IMR-90 (cell line): Measurements from ENCODE around the gene FGF12. TPM values are rescaled to one million over a fixed set of nuclear protein-coding genes. Genes with fewer than 3 reads are reported as not detected.

Experiments used
- ATAC-seq: fragments of 200-7000 bp; cut with Tn5 transposase; 2 replicates; pipeline ENCODE4 v1.9.1; 2020; ENCODE audit warnings: low read depth, mild to moderate bottlenecking, moderate library complexity
- BruUV-seq: library from RNA; stranded (reverse); fragments of 400-500 nt; replicated peaks from 2 replicates; lab custom pipeline; 2021; lab: Mats Ljungman, UMichigan
- CTCF ChIA-PET: fragments of 300-600 bp; formaldehyde crosslinking; extraction: SDS; loops from one replicate; lab custom pipeline; 2021; ENCODE audit warnings: antibody characterized with exemption; lab: Yijun Ruan, JAX
- POLR2A ChIA-PET: fragments of 300-600 bp; sonication (Branson Sonifier 250); formaldehyde crosslinking; loops from one replicate; lab custom pipeline; 2022; ENCODE audit warnings: antibody characterized with exemption; ENCODE audit not compliant: unreplicated experiment; lab: Charles Lee
- DNase-seq: peaks from one replicate; pipeline ENCODE4 v3.0.0; 2013
- H2AFZ ChIP-seq: replicated peaks from 2 replicates; pipeline ENCODE3; 2013; ENCODE audit warnings: low read length, mild to moderate bottlenecking; ENCODE audit not compliant: poor library complexity
- H2AK5ac ChIP-seq: 2 replicates; pipeline ENCODE4 v1.6.1; 2013; ENCODE audit warnings: low read depth, low read length, inconsistent platforms
- H2AK9ac ChIP-seq: replicated peaks from 2 replicates; pipeline ENCODE3; 2013; ENCODE audit warnings: mild to moderate bottlenecking, low read depth, low read length, moderate library complexity; ENCODE audit not compliant: poor library complexity
- H2BK120ac ChIP-seq: 2 replicates; pipeline ENCODE4 v1.6.1; 2013; ENCODE audit warnings: low read depth, low read length, inconsistent platforms
- H2BK15ac ChIP-seq: 3 replicates; pipeline ENCODE4 v1.6.1; 2013; ENCODE audit warnings: low read depth, low read length, inconsistent platforms
- H2BK20ac ChIP-seq: 2 replicates; pipeline ENCODE4 v1.6.1; 2013; ENCODE audit warnings: low read depth, mild to moderate bottlenecking, inconsistent platforms, low read length, moderate library complexity
- H2BK5ac ChIP-seq: 2 replicates; pipeline ENCODE4 v1.6.1; 2013; ENCODE audit warnings: mild to moderate bottlenecking, low read depth, low read length, inconsistent platforms; ENCODE audit not compliant: poor library complexity, severe bottlenecking
- H3K14ac ChIP-seq: replicated peaks from 2 replicates; pipeline ENCODE4 v1.6.1; 2013; ENCODE audit warnings: low read depth, low read length, inconsistent platforms
- H3K18ac ChIP-seq: 2 replicates; pipeline ENCODE4 v1.6.1; 2013; ENCODE audit warnings: low read depth, low read length, control low read depth
- H3K23ac ChIP-seq: 2 replicates; pipeline ENCODE4 v1.6.1; 2013; ENCODE audit warnings: low read depth, low read length, inconsistent platforms
- H3K27ac ChIP-seq: 2 replicates; pipeline ENCODE4 v1.5.1; 2013; ENCODE audit warnings: mild to moderate bottlenecking, control low read depth, low read length; ENCODE audit not compliant: insufficient read depth
- H3K27me3 ChIP-seq: 2 replicates; pipeline ENCODE4 v1.6.1; 2013; ENCODE audit warnings: low read length; ENCODE audit not compliant: control insufficient read depth, insufficient read depth
- H3K36me3 ChIP-seq: 2 replicates; pipeline ENCODE4 v1.6.1; 2013; ENCODE audit warnings: low read length, mixed read lengths; ENCODE audit not compliant: control insufficient read depth, insufficient read depth
- H3K4ac ChIP-seq: 2 replicates; pipeline ENCODE4 v1.6.1; 2013; ENCODE audit warnings: low read depth, low read length, inconsistent platforms
- H3K4me1 ChIP-seq: 2 replicates; pipeline ENCODE4 v1.6.1; 2013; ENCODE audit warnings: low read length, mixed read lengths; ENCODE audit not compliant: control insufficient read depth, insufficient read depth
- H3K4me2 ChIP-seq: 2 replicates; pipeline ENCODE4 v1.6.1; 2013; ENCODE audit warnings: low read depth, mild to moderate bottlenecking, control low read depth, low read length, moderate library complexity
- H3K4me3 ChIP-seq: 2 replicates; pipeline ENCODE4 v1.5.1; 2013; ENCODE audit warnings: low read depth, mild to moderate bottlenecking, control low read depth, low read length, moderate library complexity; ENCODE audit not compliant: insufficient read depth
- H3K56ac ChIP-seq: 2 replicates; pipeline ENCODE4 v1.6.1; 2013; ENCODE audit warnings: low read length, inconsistent platforms; ENCODE audit not compliant: insufficient read depth; ENCODE audit errors: extremely low read depth
- H3K79me1 ChIP-seq, 2 experiments: 2 replicates each; pipeline ENCODE4 v1.6.1; 2013; ENCODE audit warnings: low read length in 2 of 2, inconsistent platforms in 1 of 2, low read depth in 1 of 2
- H3K9ac ChIP-seq: 2 replicates; pipeline ENCODE4 v1.6.1; 2013; ENCODE audit warnings: low read depth, low read length, control low read depth
- H3K9me1 ChIP-seq: 2 replicates; pipeline ENCODE4 v1.6.1; 2013; ENCODE audit warnings: low read length, inconsistent platforms; ENCODE audit not compliant: insufficient read depth
- H3K9me3 ChIP-seq: 2 replicates; pipeline ENCODE4 v1.6.1; 2013; ENCODE audit warnings: low read length; ENCODE audit not compliant: control insufficient read depth, insufficient read depth
- H4K20me1 ChIP-seq: 2 replicates; pipeline ENCODE4 v1.6.1; 2013; ENCODE audit warnings: low read length, inconsistent platforms; ENCODE audit not compliant: insufficient read depth
- H4K5ac ChIP-seq: 2 replicates; pipeline ENCODE4 v1.6.1; 2013; ENCODE audit warnings: mild to moderate bottlenecking, low read depth, low read length, control low read depth
- H4K8ac ChIP-seq, 2 experiments: 2 replicates each; pipeline ENCODE4 v1.6.1; 2013; ENCODE audit warnings: low read depth in 2 of 2, low read length in 2 of 2, control low read depth in 1 of 2, inconsistent platforms in 1 of 2
- H4K91ac ChIP-seq: 2 replicates; pipeline ENCODE4 v1.6.1; 2013; ENCODE audit warnings: low read depth, low read length, inconsistent platforms; ENCODE audit not compliant: insufficient read depth
- RAD21 ChIP-seq: IDR thresholded peaks from 2 replicates; pipeline ENCODE4 v1.6.1; 2012; ENCODE audit warnings: low read length, improper control_type of control experiment
- RCOR1 ChIP-seq: IDR thresholded peaks from 2 replicates; pipeline ENCODE4 v1.6.1; 2012; ENCODE audit warnings: mild to moderate bottlenecking, low read length, improper control_type of control experiment; ENCODE audit not compliant: insufficient replicate concordance
- SMC3 ChIP-seq: fragments of 150-350 bp; IDR thresholded peaks from 2 replicates; pipeline ENCODE4 v1.6.1; 2016; ENCODE audit warnings: low read depth, mild to moderate bottlenecking, antibody characterized with exemption, low read length, moderate library complexity
- WGBS, 2 experiments: methylation state at CpG; one replicate each; pipeline versions ENCODE4 v1.1.5 to v1.1.7; 2013; ENCODE audit warnings: missing lambda C conversion rate in 2 of 2; ENCODE audit not compliant: insufficient read length in 1 of 2; ENCODE audit errors: extremely low coverage in 2 of 2; 5-methylcytosine and 5-hydroxymethylcytosine counted together
- dilution Hi-C: fragments of 300-500 bp; cut with HindIII; formaldehyde crosslinking; loops from one replicate; pipeline ENCODE4 v1.14.3; 2018; ENCODE audit warnings: low sequenced_read_pairs; ENCODE audit not compliant: unreplicated experiment
- in situ Hi-C: fragments of 300-500 bp; cut with MboI; formaldehyde crosslinking; loops from 3 replicates; pipeline ENCODE4 v1.14.3; 2019; ENCODE audit warnings: low sequenced_read_pairs, inconsistent platforms, mixed read lengths
- intact Hi-C: fragments of 100-400 bp; cut with micrococcal nuclease; formaldehyde crosslinking; loops from 2 replicates; pipeline ENCODE4 v1.10.0; 2022
- polyA plus RNA-seq, 3 experiments: library from polyadenylated mRNA; depleted of rRNA; stranded (reverse); fragments of >200 nt; gene quantifications; 2 replicates each; pipeline ENCODE4 v1.2.3, GENCODE V29; 2012; ENCODE audit warnings: low replicate concordance in 1 of 3
- total RNA-seq: library from RNA; depleted of rRNA; stranded (reverse); fragments of >200 nt; gene quantifications from 2 replicates; pipeline ENCODE4 v1.2.3, GENCODE V29; 2012

FGF12 gene
- total and polyA plus RNA-seq, 2 of the 4 experiments (the other 2 are of a cell fraction): not detected

DNA sequence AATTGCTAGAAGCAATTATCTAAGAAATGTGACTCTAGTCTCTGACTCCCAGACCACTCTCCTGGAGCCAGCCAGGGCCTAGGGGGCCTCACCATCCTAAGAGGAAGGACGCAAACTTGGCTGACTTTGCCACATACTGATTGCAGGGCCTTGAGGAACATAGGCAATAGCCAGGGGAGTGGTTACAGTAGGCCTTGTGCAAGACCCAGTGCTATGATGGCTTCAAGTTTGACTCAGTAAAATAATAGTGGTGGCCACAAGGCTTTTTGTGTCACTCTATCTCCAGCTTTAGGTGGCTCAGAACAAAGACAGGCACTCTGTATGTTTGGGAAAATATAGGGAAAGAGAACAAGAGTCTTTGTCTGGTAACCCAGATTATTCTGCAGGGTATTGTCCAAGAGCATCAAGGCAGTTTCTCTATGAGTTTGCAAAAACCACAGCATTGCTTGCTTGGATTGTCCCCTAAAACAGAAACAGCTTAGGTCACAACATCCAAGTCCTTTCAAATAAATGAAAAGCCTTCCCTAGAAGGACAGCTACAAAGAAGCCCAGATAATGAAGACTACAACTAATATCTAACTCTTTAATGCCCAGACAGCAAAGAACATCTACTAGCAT, 634.8 kb downstream of the FGF12 start:
- no peak overlapping the region for H2AK9ac ChIP-seq
- H2AFZ ChIP-seq: no peak overlapping the region
- no peak overlapping the region for H3K23ac ChIP-seq
- H3K4me2 ChIP-seq: no peak overlapping the region
- ChIA-PET POLR2A (no interaction called here), CTCF (no interaction called here)
- H2BK15ac ChIP-seq: no peak overlapping the region
- H3K9ac ChIP-seq: no peak overlapping the region
- no peaks in the 10 kb centered on the region for H4K20me1 ChIP-seq
- no peak overlapping the region for H4K91ac ChIP-seq
- H4K8ac ChIP-seq: no peak overlapping the region
- no peak overlapping the region for H3K18ac ChIP-seq
- H3K4me3 ChIP-seq: no peak overlapping the region
- no peaks in the 10 kb centered on the region for H3K9me1 ChIP-seq
- in situ Hi-C loops (no loop called here), dilution Hi-C loops (no loop called here), intact Hi-C loops (no loop called here)
- H3K56ac ChIP-seq: no peak overlapping the region
- no peaks in the 10 kb centered on the region for H3K27me3 ChIP-seq
- no CpG with 5 or more reads among the region's 1 CpG for WGBS, 2 experiments
- H2BK20ac ChIP-seq: no peak overlapping the region
- TF ChIP-seq RCOR1 (no peak), SMC3 (no peak), RAD21 (no peak)
- no TSS peak for BruUV-seq
- H3K14ac ChIP-seq: no peak overlapping the region
- H3K4ac ChIP-seq: no peak overlapping the region
- H2AK5ac ChIP-seq: no peak overlapping the region
- no peak overlapping the region for H2BK5ac ChIP-seq
- H3K79me1 ChIP-seq: no peaks in the 10 kb centered on the region
- H3K36me3 ChIP-seq: no peaks in the 10 kb centered on the region
- DNase-seq (no peak), ATAC-seq (no peak)
- H3K27ac ChIP-seq: no peak overlapping the region
- H3K9me3 ChIP-seq: peaks cover 10% of the 10 kb centered on the region
- H4K5ac ChIP-seq: no peak overlapping the region
- H2BK120ac ChIP-seq: no peak overlapping the region
- H3K4me1 ChIP-seq: no peaks in the 10 kb centered on the region
